ENCODE results near the gene FBXO2. TPM values are rescaled to one million over a fixed set of nuclear protein-coding genes. Genes with fewer than 3 reads are reported as not detected.

FBXO2 gene
- total RNA-seq, 8 experiments from 2014 or later: 0.42 to 7.6 (median 2.1) TPM

Other genes with a start within 250 kb of the FBXO2 start
- 10 to 100 TPM in 4 of 8 experiments, 1 to 10 TPM in 1, under 1 TPM in 3; 0.18 to 23.4 (median 8.5) TPM for gene DISP3, start 175.3 kb downstream of the FBXO2 start, total RNA-seq
- 10 to 100 TPM; 10.2 to 44.4 (median 29.0) TPM for gene FBXO44, start 448 bp upstream of the FBXO2 start, total RNA-seq
- gene FBXO6, start 9.8 kb upstream of the FBXO2 start, total RNA-seq: 1 to 10 TPM; 1.0 to 6.0 (median 3.1) TPM
- 100 to 1,000 TPM in 4 of 8 experiments, 10 to 100 TPM in 4; 22.2 to 164 (median 107) TPM for gene MAD2L2, start 26.7 kb upstream of the FBXO2 start, total RNA-seq
- gene DRAXIN, start 37.3 kb upstream of the FBXO2 start, total RNA-seq: 100 to 1,000 TPM in 1 of 8 experiments, 10 to 100 TPM in 4, under 1 TPM in 2, not detected in 1; 0.10 to 100 (median 78.0) TPM
- 10 to 100 TPM; 12.5 to 55.9 (median 32.3) TPM for gene AGTRAP, start 81.7 kb upstream of the FBXO2 start, total RNA-seq
- 1 to 10 TPM in 1 of 8 experiments, under 1 TPM in 5, not detected in 2; 0.11 to 1.9 (median 0.35) TPM for gene C1orf167, start 107.8 kb upstream of the FBXO2 start, total RNA-seq
- 10 to 100 TPM; 20.7 to 43.8 (median 31.3) TPM for gene MTHFR, start 151.5 kb upstream of the FBXO2 start, total RNA-seq
- gene CLCN6, start 151.8 kb upstream of the FBXO2 start, total RNA-seq: 10 to 100 TPM in 7 of 8 experiments, 1 to 10 TPM in 1; 9.6 to 61.4 (median 27.0) TPM
- 1 to 10 TPM in 1 of 8 experiments, under 1 TPM in 3, not detected in 4; 0.85 to 1.5 (median 0.90) TPM for gene NPPA, start 193.4 kb upstream of the FBXO2 start, total RNA-seq
- 10 to 100 TPM in 1 of 8 experiments, 1 to 10 TPM in 2, not detected in 5; 1.6 to 10.5 (median 2.1) TPM for gene NPPB, start 204.5 kb upstream of the FBXO2 start, total RNA-seq